Ovary (tissue), 3 donors: ENCODE measurements around the gene MEOX2.

Experiments
- EP300 ChIP-seq: sonication (generic); formaldehyde crosslinking; IDR thresholded peaks from one replicate; pipeline ENCODE4 v1.6.1; 2017; ENCODE audit warnings: antibody characterized with exemption
- POLR2A ChIP-seq: fragments of 450-650 bp; IDR thresholded peaks from one replicate; pipeline ENCODE4 v1.6.1; 2017; ENCODE audit warnings: antibody characterized with exemption, mild to moderate bottlenecking, moderate library complexity
- TF ChIP-seq, protein P1 (sequence below), 3 donors: fragments of 450-650 bp in 2 of 3; fragments of 200-600 bp in 1 of 3; IDR thresholded peaks; one replicate each; pipeline versions ENCODE4 v1.5.1 to v1.8.0; 2016 to 2022; ENCODE audit warnings: antibody characterized with exemption in 3 of 3, mild to moderate bottlenecking in 1 of 3
- donor health status: DM: no; HTN: no; CAD: no.

DNA sequence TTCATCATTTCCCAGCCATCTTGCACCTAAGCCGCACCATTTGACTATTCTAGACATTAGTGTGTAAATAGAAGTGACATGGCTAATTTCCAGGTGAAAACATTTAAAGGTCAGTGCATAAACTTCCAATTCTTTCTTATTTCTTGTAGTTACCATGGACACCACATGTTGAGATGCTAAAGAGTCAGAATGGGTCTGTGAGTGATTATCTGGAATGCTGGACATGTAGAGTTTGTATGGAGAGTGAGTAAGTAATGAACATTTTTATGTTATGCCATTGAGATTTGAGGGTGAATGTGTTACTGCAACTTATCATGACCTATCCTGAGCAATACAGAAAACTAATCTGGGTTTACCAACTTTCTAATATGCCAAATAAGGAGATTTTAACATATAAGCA is 60.4 kb downstream of the MEOX2 start:
- TF ChIP-seq, protein P1, sequence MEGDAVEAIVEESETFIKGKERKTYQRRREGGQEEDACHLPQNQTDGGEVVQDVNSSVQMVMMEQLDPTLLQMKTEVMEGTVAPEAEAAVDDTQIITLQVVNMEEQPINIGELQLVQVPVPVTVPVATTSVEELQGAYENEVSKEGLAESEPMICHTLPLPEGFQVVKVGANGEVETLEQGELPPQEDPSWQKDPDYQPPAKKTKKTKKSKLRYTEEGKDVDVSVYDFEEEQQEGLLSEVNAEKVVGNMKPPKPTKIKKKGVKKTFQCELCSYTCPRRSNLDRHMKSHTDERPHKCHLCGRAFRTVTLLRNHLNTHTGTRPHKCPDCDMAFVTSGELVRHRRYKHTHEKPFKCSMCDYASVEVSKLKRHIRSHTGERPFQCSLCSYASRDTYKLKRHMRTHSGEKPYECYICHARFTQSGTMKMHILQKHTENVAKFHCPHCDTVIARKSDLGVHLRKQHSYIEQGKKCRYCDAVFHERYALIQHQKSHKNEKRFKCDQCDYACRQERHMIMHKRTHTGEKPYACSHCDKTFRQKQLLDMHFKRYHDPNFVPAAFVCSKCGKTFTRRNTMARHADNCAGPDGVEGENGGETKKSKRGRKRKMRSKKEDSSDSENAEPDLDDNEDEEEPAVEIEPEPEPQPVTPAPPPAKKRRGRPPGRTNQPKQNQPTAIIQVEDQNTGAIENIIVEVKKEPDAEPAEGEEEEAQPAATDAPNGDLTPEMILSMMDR (IDR thresholded peaks at IDR 0.05) = no peak
- TF ChIP-seq POLR2A (no peak), EP300 (no peak)
